Natural killer cell treated with Interleukin-12 subunit alpha and Interleukin-12 subunit beta and Interleukin-15 and Interleukin-18, amount 100 ng/mL, for 72 hours (primary cell): ENCODE results near the gene KIF26A. TPM values are rescaled to one million over a fixed set of nuclear protein-coding genes. Genes with fewer than 3 reads are reported as not detected.

ENCODE experiments used
- ATAC-seq, 2 donors: fragments of 150-1000 bp; cut with Tn5 transposase in 1 of 2; sonication (Bioruptor Pico), chemical (Tn5 transposase) in 1 of 2; 2 replicates each; pipeline ENCODE4 v1.10.0; 2021
- DNase-seq: peaks from one replicate; pipeline ENCODE4 v3.0.0; 2022; ENCODE audit warnings: low spot score
- H3K27ac Mint-ChIP-seq, 2 donors: 1 replicate in 1 of 2; 2 replicates in 1 of 2; pipeline ENCODE4 v1.8.0; 2022; ENCODE audit warnings: mixed read lengths in 2 of 2, mild to moderate bottlenecking in 1 of 2, moderate library complexity in 1 of 2
- H3K27me3 Mint-ChIP-seq, 2 donors: 1 replicate in 1 of 2; 2 replicates in 1 of 2; pipeline ENCODE4 v1.8.0; 2022; ENCODE audit warnings: mixed read lengths in 2 of 2
- H3K36me3 Mint-ChIP-seq: one replicate; pipeline ENCODE4 v1.8.0; 2022; ENCODE audit warnings: mixed read lengths
- H3K4me1 Mint-ChIP-seq, 2 donors: 1 replicate in 1 of 2; 2 replicates in 1 of 2; pipeline ENCODE4 v1.8.0; 2022; ENCODE audit warnings: low read depth in 2 of 2, mixed read lengths in 2 of 2, mild to moderate bottlenecking in 1 of 2
- H3K4me3 Mint-ChIP-seq: one replicate; pipeline ENCODE4 v1.8.0; 2022; ENCODE audit warnings: mixed read lengths
- H3K9me3 Mint-ChIP-seq: 2 replicates; pipeline ENCODE4 v1.8.0; 2022; ENCODE audit warnings: mixed read lengths
- total RNA-seq, 2 donors: library from RNA; stranded (reverse); gene quantifications; one replicate each; pipeline ENCODE4 v1.2.3, GENCODE V29; 2022

Gene KIF26A
- total RNA-seq, 2 donors from 2014 or later: not detected

GRCh38 chr14:104112609-104113571 lies 25.5 kb upstream of the KIF26A start:
- ATAC-seq (no peak), DNase-seq (peak; percentile 53)
- no peaks in the 10 kb centered on the region for H3K4me1 Mint-ChIP-seq
- H3K27me3 Mint-ChIP-seq: peaks cover 0 to 5% of the 10 kb centered on the region in 2 donors
- no peak overlapping the region for H3K27ac Mint-ChIP-seq
- H3K4me3 Mint-ChIP-seq: no peak overlapping the region
- H3K36me3 Mint-ChIP-seq: no peaks in the 10 kb centered on the region
- no peaks in the 10 kb centered on the region for H3K9me3 Mint-ChIP-seq

- ATAC-seq (no peak), DNase-seq (peak; percentile 55)
- Mint-ChIP-seq H3K27ac (no peak overlapping the region), H3K9me3 (no peaks in the 10 kb centered on the region), H3K36me3 (no peaks in the 10 kb centered on the region), H3K27me3 (peaks cover 0 to 5% of the 10 kb centered on the region in 2 donors), H3K4me1 (no peaks in the 10 kb centered on the region), H3K4me3 (no peak overlapping the region)
These were observed 24.6 kb upstream of the KIF26A start for GRCh38 chr14:104113631-104114420.

GRCh38 chr14:104114421-104115130 lies 23.8 kb upstream of the KIF26A start:
- Mint-ChIP-seq H3K9me3 (no peaks in the 10 kb centered on the region), H3K36me3 (no peaks in the 10 kb centered on the region)
- DNase-seq: peak; percentile 56

GRCh38 chr14:104115131-104115600 lies 23.2 kb upstream of the KIF26A start:
- Mint-ChIP-seq H3K27ac (no peak overlapping the region), H3K4me1 (no peaks in the 10 kb centered on the region), H3K4me3 (no peak overlapping the region), H3K27me3 (peaks cover 0 to 5% of the 10 kb centered on the region in 2 donors), H3K9me3 (no peaks in the 10 kb centered on the region), H3K36me3 (no peaks in the 10 kb centered on the region)
- ATAC-seq (no peak), DNase-seq (no peak)

More at GRCh38 chr14:104114421-104115130, 23.8 kb upstream of the KIF26A start:
- H3K4me3 Mint-ChIP-seq: no peak overlapping the region
- no peak for ATAC-seq
- peaks cover 0 to 5% of the 10 kb centered on the region in 2 donors for H3K27me3 Mint-ChIP-seq
- H3K27ac Mint-ChIP-seq: no peak overlapping the region
- no peaks in the 10 kb centered on the region for H3K4me1 Mint-ChIP-seq

GRCh38 chr14:104115691-104116287 lies 22.6 kb upstream of the KIF26A start:
- ATAC-seq (no peak), DNase-seq (peak; percentile 56)
- no peaks in the 10 kb centered on the region for H3K36me3 Mint-ChIP-seq
- peaks cover 4 to 5% of the 10 kb centered on the region in 2 donors for H3K27me3 Mint-ChIP-seq
- no peak overlapping the region for H3K27ac Mint-ChIP-seq
- H3K4me3 Mint-ChIP-seq: no peak overlapping the region
- no peaks in the 10 kb centered on the region for H3K9me3 Mint-ChIP-seq
- no peaks in the 10 kb centered on the region for H3K4me1 Mint-ChIP-seq

GRCh38 chr14:104116288-104116755 lies 22.1 kb upstream of the KIF26A start:
- no peaks in the 10 kb centered on the region for H3K9me3 Mint-ChIP-seq
- no peaks in the 10 kb centered on the region for H3K4me1 Mint-ChIP-seq
- no peaks in the 10 kb centered on the region for H3K36me3 Mint-ChIP-seq
- DNase-seq: peak; percentile 44
- no peak for ATAC-seq
- H3K27ac Mint-ChIP-seq: no peak overlapping the region
- no peak overlapping the region for H3K4me3 Mint-ChIP-seq
- H3K27me3 Mint-ChIP-seq: peaks cover 5 to 7% of the 10 kb centered on the region in 2 donors

- Mint-ChIP-seq H3K36me3 (no peaks in the 10 kb centered on the region), H3K27me3 (peaks cover 5 to 7% of the 10 kb centered on the region in 2 donors), H3K4me1 (no peaks in the 10 kb centered on the region), H3K9me3 (no peaks in the 10 kb centered on the region), H3K4me3 (no peak overlapping the region), H3K27ac (no peak overlapping the region)
- peak; percentile 51 for DNase-seq
- ATAC-seq: no peak
These were observed 21.5 kb upstream of the KIF26A start for GRCh38 chr14:104116756-104117340.

- ATAC-seq: no peak
- H3K27ac Mint-ChIP-seq: no peak overlapping the region
- H3K27me3 Mint-ChIP-seq: peaks cover 6 to 14% of the 10 kb centered on the region in 2 donors
- H3K4me3 Mint-ChIP-seq: no peak overlapping the region
- no peaks in the 10 kb centered on the region for H3K9me3 Mint-ChIP-seq
- H3K4me1 Mint-ChIP-seq: no peaks in the 10 kb centered on the region
- DNase-seq: peak; percentile 54
- no peaks in the 10 kb centered on the region for H3K36me3 Mint-ChIP-seq
These were observed 20.9 kb upstream of the KIF26A start for GRCh38 chr14:104117341-104118005.

- H3K4me1 Mint-ChIP-seq: no peaks in the 10 kb centered on the region
- no peaks in the 10 kb centered on the region for H3K9me3 Mint-ChIP-seq
- H3K27me3 Mint-ChIP-seq: peaks cover 8 to 18% of the 10 kb centered on the region in 2 donors
- H3K36me3 Mint-ChIP-seq: no peaks in the 10 kb centered on the region
- DNase-seq (peak; percentile 46), ATAC-seq (peak in 1 of 2 donors; percentile 11)
- no peak overlapping the region for H3K4me3 Mint-ChIP-seq
- no peak overlapping the region for H3K27ac Mint-ChIP-seq
These were observed 20.2 kb upstream of the KIF26A start for GRCh38 chr14:104118006-104118844.

GRCh38 chr14:104119119-104119487 lies 19.3 kb upstream of the KIF26A start:
- ATAC-seq (no peak), DNase-seq (no peak)
- peaks cover 11 to 25% of the 10 kb centered on the region in 2 donors for H3K27me3 Mint-ChIP-seq
- no peaks in the 10 kb centered on the region for H3K4me1 Mint-ChIP-seq
- H3K4me3 Mint-ChIP-seq: no peak overlapping the region
- peaks cover 4% of the 10 kb centered on the region for H3K9me3 Mint-ChIP-seq
- no peak overlapping the region for H3K27ac Mint-ChIP-seq
- peaks cover 7% of the 10 kb centered on the region for H3K36me3 Mint-ChIP-seq

GRCh38 chr14:104119488-104120251 lies 18.7 kb upstream of the KIF26A start:
- peaks cover 4% of the 10 kb centered on the region for H3K9me3 Mint-ChIP-seq
- peaks cover 9% of the 10 kb centered on the region for H3K36me3 Mint-ChIP-seq
- H3K4me3 Mint-ChIP-seq: no peak overlapping the region
- H3K27ac Mint-ChIP-seq: no peak overlapping the region
- peak; percentile 44 for DNase-seq
- H3K27me3 Mint-ChIP-seq: peaks cover 11 to 29% of the 10 kb centered on the region in 2 donors
- no peaks in the 10 kb centered on the region for H3K4me1 Mint-ChIP-seq
- ATAC-seq: no peak
